ENCODE measurements around the gene PLEKHH1.

- TF ChIP-seq CTCF (IDR thresholded peaks at IDR 0.05; ENCODE audit: insufficient read depth, low read depth, low read length) (no peak), EZH2 (IDR thresholded peaks at IDR 0.05; ENCODE audit: insufficient read depth, low read length) (no peak)
Measured at GRCh38 chr14:67619446-67620216, 86.5 kb downstream of the PLEKHH1 start, which contains the start of gene ARG2.
